Measurements from ENCODE around the gene MAMDC4.

Gene MAMDC4

DNA sequence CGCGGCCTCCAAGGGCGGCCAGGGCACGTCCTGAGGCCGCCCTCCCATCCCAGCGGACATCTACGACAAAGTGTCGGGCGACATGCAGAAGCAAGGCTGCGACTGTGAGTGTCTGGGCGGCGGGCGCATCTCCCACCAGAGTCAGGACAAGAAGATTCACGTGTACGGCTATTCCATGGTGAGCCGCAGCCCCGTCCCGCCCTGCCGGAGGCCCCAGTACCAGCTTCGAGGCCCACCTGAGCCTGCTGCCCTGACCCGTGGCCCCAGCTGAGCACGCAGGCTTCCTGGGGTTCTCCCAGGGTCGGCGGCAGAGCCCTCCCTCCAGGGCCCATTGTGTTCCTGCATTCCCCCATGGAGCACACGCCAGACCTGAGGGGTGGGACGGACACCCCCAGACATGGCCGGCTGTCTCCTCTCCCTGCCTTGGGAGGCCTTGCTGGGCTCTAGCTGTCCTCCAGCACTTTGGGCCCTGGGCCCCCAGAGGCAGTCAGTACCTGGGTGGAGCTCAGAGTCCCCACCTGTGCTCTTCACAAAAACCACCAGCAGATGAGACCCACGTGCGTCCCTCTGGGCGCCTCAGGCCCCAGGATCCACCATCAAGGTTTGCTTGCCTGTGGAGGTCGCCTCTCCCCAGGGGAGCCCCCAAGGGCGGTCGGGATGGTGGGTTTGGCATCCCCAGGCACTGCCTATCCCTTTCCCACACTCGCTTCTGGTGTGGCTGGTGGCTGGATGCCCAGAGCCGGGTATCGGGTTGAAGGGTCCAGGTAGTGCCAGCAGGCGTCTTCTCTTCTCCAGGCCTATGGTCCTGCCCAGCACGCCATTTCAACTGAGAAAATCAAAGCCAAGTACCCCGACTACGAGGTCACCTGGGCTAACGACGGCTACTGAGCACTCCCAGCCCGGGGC lies 1.9 kb upstream of the MAMDC4 start:
- no peak for DNase-seq

DNA sequence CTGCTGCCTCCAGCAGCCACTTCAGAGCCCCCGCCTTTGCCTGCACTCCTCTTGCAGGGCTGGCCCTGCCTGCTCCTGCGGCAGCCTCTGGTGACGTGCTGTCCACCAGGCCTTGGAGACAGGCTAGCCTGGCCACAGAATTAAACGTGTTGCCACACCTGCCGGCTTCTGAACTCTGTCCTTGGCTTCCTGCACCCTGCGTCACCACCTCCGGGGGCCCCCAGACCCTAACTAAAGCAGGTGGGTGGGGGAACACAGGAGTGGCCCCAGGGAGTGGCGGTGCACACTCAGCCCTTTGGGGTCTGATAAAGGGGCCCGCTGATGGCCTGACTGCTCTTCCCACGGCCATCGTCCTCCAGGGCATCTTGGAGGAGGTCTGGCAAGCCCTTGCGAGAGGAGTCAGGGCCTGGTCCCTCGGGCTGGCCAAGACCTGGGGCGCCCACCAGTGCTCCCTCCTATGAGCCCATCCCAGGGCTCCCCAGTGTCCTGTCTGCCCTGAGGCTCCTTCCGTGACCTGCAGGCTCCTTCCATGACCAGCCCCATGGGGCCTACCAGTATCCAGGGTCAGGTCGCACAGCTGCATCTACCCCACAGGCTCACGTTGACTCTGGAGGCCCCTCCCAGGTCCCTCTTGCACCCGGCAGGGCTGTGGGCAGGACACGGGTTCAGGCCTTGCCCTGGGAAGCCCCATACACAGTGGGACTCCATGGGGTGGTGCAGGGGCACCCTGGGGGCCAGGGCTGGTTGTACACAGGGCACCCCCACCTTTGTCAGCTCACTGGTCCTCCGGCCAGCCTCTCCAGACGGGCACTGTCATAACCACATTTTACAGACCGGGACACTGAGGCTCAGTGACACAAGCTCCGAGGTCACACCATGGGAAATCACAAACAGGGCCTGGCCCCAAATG lies 1.0 kb upstream of the MAMDC4 start:
- DNase-seq: no peak

GRCh38 chr9:136852664-136853595 lies 784 bp downstream of the MAMDC4 start:
- no peak for DNase-seq

- no peak for DNase-seq
Observed at GRCh38 chr9:136853596-136854112, 1.5 kb downstream of the MAMDC4 start.

DNA sequence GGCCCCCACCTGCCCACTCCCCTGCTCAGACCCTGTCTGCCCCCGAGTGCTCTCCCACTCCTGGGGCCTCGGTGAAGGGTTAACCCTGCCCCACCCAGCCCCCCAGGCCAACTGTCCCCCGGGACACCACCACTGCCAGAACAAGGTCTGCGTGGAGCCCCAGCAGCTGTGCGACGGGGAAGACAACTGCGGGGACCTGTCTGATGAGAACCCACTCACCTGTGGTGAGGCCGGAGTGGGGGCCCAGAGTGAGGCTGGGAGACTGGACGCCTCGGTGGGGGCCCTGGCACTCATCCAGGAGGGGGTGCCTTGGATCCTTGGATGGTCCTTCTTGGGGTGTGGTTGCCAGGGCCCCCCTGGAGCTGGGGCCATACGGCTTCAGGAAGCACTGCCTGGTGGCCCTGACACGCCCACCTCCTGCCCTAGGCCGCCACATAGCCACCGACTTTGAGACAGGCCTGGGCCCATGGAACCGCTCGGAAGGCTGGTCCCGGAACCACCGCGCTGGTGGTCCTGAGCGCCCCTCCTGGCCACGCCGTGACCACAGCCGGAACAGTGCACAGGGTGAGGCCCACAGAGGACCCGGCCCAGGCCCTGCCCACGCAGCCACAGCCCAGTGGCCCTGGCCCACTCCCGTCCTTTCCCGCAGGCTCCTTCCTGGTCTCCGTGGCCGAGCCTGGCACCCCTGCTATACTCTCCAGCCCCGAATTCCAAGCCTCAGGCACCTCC lies 2.1 kb downstream of the MAMDC4 start:
- DNase-seq: no peak

- no peak for DNase-seq
Observed at GRCh38 chr9:136854842-136855460, 2.8 kb downstream of the MAMDC4 start.

GRCh38 chr9:136855461-136856078 lies 3.4 kb downstream of the MAMDC4 start:
- no peak for DNase-seq

DNA sequence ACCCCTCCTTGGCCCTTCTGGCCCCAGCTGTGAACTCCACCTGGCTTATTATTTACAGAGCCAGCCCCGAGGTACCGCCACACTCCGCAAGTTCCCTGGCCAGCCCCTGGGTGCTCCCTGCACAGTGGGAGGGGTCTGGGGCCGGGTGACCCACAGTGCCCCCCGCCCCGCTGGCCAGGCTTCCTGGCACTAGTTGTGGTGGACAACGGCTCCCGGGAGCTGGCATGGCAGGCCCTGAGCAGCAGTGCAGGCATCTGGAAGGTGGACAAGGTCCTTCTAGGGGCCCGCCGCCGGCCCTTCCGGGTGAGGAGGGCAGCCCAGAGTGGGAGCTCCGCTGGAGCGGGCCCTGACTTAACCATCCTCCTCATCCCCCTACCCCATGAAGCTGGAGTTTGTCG lies 3.9 kb downstream of the MAMDC4 start:
- DNase-seq: no peak

DNA sequence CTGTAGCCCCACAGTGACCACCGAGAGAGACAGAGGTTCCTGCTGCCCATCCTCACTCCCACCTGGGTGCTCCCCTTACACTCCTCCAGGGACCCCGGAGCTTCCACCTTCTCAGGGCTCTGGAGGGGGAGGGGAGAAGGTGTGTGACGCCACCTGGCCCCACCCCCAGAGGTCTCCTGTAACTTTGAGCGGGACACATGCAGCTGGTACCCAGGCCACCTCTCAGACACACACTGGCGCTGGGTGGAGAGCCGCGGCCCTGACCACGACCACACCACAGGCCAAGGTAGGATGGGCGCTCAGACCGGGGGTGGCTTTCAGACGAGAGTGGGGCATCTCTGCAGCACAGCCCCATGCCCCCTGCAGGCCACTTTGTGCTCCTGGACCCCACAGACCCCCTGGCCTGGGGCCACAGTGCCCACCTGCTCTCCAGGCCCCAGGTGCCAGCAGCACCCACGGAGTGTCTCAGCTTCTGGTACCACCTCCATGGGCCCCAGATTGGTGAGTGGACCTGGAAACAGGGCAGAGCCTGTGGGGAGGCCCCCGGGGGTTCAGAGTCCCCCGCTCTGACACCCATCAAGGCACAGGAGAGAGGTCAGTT lies 4.5 kb downstream of the MAMDC4 start:
- no peak for DNase-seq

DNA sequence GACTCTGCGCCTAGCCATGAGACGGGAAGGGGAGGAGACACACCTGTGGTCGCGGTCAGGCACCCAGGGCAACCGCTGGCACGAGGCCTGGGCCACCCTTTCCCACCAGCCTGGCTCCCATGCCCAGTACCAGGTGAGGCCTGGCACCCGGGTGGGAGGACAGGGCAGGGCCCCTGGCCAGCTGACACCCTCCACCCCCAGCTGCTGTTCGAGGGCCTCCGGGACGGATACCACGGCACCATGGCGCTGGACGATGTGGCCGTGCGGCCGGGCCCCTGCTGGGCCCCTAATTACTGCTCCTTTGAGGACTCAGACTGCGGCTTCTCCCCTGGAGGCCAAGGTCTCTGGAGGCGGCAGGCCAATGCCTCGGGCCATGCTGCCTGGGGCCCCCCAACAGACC lies 5.0 kb downstream of the MAMDC4 start:
- DNase-seq: no peak

- no peak for DNase-seq
Observed at GRCh38 chr9:136857581-136858412, 5.7 kb downstream of the MAMDC4 start.

DNA sequence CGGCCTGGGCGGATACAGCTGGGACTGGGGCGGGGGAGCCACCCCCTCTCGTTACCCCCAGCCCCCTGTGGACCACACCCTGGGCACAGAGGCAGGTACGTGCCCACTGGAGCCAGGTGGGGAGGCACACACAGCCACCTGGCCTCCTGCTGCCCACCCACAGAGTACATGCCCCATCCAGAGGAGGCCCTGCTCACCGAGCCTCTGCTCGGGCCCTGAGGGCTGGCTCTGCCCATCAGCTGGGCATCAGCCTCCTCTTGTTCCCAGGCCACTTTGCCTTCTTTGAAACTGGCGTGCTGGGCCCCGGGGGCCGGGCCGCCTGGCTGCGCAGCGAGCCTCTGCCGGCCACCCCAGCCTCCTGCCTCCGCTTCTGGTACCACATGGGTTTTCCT lies 6.3 kb downstream of the MAMDC4 start:
- DNase-seq: no peak

GRCh38 chr9:136858844-136859757 lies 7.0 kb downstream of the MAMDC4 start:
- DNase-seq: no peak

DNA sequence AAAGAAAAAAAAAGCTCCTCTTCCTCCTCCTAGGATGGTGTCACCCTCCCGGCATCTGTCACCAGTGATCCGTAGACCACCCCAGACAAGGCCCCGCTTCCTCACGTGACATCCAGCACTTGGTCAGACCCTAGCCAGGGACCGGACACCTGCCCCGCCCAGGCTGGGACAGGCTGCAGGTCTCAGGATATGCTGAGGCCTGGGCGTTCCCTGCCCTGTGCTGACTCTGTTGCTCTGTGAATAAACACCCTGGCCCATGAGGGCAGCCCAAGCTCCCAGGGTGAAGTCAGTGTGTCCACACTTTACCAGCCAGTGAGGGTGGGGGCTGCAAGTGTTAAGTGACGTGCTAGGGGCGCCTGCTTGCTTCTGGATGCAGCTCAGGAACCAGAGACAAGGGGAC lies 8.4 kb downstream of the MAMDC4 start:
- DNase-seq: no peak

GRCh38 chr9:136860933-136861873 lies 9.1 kb downstream of the MAMDC4 start:
- DNase-seq: no peak

DNA sequence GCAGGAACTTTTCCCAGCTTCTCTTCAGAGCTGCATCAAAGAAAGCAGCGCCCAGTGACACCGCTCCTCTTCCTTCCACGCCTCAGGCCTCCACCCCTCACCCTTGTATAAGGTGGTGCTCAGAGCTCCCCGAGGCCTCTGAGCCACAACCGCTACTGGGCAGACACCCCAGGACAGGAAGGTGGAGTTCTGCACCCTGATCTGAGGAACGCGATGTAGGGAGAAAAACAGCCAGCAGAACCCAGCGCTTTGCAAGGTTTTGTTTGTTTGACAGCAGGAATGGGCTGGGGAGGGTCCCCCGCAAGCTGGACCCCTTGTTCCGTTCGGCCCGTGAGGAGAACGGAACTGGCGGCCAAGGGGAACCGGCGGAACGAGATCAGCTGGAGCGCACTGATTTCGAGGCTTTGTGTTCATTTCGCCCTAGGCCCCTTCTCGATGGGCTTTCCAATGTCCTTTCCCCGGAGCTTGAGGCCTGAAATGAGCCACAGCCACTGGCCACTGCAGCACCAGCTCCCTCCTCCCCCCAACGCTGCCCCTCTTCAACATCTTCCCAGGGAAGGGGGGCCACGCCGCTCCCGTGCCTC lies 9.8 kb downstream of the MAMDC4 start:
- no peak for DNase-seq
